EH (cell line): ENCODE measurements around the gene PROK1.
"Not testable (repeated sequence)": the region's sequence is repeated elsewhere in the genome, so short reads cannot be mapped to it uniquely, and the experiment has no call there.

ENCODE experiments used
- DNase-seq: peaks from one replicate; pipeline ENCODE4 v3.0.0-alpha.2; 2015; ENCODE audit warnings: low read depth

Gene PROK1

GRCh38 chr1:110433803-110434202 lies 17.1 kb upstream of the PROK1 start:
- DNase-seq, result peak; percentile 43

DNA sequence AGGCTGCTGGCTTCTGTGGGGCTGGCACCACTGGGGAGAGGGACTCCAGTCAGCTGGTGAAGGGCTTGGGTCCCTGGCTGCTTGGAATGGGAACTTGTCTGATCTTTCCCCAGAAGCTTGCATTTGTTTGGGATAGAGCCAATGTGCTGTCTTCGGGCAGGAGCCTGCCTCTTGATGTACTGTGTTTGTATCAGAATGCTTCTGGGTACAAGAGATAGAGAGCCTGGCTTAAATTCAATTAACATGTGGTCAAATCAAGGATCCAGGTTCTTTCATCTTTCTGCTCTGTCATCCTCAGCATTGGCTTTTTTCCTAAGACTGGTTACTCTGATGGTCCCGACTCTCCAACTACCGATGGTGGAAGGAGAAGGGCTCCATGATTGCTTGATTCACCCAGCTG lies 16.0 kb upstream of the PROK1 start:
- no peak for DNase-seq

DNA sequence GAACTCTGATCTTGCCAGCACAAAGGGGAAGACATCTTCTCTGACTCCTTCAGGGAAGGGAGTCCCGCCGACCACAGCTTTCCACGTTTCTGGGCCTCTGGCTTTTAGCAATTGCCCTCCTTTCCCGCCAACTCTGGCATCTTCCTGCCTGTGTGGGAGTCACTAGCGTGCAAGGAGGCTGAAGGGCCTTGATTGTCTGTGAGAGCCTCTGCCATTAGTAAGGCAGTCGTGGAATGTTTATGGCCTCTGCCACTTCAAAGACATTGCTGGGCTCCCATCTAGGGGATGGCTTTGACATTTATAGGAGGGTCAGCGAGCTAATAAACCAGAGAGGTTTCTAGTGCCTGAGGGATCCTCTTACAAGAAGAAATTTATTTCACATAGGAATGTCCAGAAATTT lies 14.3 kb upstream of the PROK1 start:
- DNase-seq, result peak; percentile 86

- not testable (repeated sequence) for DNase-seq
Measured at GRCh38 chr1:110437645-110438299, 13.2 kb upstream of the PROK1 start.

- DNase-seq, result no peak
Measured at GRCh38 chr1:110438893-110439292, 12.1 kb upstream of the PROK1 start.

DNA sequence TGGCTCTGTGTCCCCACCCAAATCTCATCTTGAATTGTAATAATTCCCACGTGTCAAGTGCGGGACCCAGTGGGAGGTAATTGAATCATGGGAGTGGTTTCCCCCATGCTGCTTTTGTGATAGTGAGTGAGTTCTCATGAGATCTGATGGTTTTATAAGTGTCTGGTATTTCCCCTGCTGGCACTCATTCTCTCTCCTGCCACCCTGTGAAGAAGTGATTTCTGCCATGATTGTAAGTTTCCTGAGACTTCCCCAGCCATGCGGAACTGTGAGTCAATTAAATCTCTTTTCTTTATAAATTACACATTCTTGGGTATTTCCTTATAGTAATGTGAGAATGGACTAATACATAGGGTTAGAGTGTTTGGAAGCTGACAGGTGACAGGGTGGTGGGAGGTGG lies 11.1 kb upstream of the PROK1 start:
- not testable (repeated sequence) for DNase-seq

DNA sequence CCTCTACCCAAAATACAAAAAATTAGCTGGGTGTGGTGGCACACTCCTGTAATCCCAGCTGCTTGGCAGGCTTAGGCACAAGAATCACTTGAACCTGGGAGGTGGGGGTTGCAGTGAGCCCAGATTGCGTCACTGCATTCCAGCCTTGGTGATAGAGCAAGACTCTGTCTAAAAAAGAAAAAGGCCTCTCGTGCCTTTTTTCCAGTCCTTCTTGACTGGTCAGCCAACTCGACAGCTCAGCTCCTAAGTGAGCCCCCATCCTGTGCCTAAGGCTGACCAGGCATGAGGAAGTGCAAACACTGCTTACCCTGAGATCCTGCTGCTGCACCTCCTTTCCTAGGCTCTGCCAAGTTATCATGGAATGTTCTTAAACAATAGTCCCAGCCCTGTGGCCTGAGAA lies 10.1 kb upstream of the PROK1 start:
- DNase-seq, result peak; percentile 77

GRCh38 chr1:110441888-110442287 lies 9.1 kb upstream of the PROK1 start:
- no peak for DNase-seq

DNA sequence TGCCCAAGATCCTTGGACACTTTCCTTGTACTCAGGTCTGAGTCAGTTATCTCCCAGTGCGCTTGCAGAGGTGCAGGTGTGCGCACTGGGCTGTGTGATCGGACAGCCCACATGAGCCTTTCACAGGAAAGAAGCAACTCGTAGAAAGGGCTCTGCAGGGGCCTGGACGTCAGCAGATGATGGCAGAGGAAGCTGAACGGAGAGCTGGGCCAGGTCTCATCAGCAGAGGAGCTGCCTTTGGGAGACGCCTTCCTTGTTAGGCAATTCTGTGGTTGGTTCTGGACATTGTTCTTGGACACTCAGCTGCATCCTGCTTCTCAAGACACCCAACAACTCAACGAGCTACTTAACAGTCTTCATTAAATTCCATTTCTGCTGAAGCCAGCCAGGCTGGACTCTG lies 7.5 kb upstream of the PROK1 start:
- no peak for DNase-seq

DNA sequence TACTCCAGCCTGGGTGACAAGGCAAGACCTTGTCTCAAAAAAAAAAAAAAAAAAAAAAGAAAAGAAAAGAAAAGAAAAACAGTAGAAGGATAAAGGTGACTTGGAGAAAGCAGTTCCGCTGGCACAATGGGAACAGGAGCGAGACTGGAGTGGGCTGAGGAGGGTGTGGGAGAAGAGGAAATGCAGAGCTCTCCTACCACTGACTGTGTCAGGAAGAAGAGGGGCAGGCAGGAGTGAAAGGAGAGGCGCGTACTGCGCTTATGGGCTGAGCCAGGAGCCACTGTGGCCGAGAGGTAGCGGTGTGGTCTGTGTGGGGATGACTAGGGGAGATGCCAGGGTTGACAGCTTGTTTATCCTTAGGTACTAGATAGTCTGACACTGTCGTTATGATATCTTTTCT lies 6.4 kb upstream of the PROK1 start:
- DNase-seq, result no peak

GRCh38 chr1:110449661-110450651 lies 993 bp upstream of the PROK1 start:
- DNase-seq, result no peak

- no peak for DNase-seq
Measured at GRCh38 chr1:110452330-110452729, 1.4 kb downstream of the PROK1 start.

DNA sequence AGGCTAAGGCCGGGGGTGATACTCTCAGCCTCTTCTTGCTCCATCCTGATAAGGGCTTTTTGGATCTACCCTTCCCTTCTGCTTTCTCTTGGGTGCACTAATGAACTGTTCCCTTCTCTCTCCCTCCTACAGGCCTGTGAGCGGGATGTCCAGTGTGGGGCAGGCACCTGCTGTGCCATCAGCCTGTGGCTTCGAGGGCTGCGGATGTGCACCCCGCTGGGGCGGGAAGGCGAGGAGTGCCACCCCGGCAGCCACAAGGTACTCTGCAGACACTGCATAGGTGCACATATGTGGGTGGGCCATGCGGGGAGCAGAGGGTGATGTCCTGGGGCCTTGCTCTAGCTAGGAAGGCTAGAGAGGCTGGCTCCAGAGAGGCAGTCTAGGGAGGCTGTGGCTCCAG lies 2.9 kb downstream of the PROK1 start:
- no peak for DNase-seq

DNA sequence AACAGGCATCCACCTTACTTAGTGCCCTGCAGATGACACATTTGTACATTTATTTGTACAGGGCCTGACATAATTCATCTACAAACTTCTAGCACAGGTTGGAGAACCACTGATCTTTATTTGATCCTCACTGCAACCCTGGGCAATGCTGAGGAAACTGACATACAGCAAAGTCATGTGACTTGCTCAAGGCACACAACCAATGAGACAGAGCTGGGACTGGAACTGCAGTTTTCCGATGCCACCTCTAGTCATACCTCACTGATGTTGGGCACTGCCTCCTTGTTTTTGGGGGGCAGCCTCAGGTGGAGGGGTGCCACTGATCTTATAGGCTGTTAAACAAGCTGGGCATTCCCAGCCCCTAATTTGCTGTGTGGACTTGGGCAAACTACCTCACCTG lies 3.4 kb downstream of the PROK1 start:
- no peak for DNase-seq

DNA sequence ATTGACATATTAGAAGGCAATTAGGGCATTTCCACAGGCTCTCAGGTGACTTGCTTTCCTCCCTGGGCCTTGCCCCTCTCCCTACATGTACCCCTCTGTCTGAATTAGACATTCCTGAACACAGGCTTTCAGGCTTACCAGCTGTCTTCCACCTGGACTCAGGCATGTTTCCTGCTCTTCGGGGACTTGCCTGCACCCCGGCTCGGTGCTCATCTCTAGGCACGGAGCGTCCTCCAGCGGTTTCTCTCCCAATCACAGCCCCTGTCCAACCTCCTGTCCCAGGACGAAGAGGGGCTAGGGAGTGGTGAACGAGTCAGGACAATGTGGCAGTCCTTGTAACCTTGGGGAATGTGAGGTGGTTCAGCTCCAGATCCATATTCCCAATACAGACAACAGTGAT lies 4.2 kb downstream of the PROK1 start:
- no peak for DNase-seq

DNA sequence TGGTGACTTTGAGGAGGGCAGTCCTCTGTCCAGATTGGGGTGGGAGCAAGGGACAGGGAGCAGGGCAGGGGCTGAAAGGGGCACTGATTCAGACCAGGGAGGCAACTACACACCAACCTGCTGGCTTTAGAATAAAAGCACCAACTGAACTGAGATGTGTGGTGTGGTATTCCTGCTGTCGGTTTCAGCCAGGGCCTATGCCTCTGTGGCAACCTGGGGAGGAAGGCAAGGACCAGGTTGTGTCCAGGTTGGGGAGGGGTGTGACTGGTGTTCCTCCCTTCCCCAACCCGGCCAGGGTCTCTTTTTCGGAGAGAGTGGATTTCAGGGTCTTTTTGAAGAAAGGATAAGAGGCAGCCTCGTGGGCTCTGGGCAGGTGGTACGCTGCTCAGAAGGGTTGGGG lies 6.3 kb downstream of the PROK1 start:
- DNase-seq, result no peak

- peak; percentile 81 for DNase-seq
Measured at GRCh38 chr1:110460253-110461220, 9.6 kb downstream of the PROK1 start.

DNA sequence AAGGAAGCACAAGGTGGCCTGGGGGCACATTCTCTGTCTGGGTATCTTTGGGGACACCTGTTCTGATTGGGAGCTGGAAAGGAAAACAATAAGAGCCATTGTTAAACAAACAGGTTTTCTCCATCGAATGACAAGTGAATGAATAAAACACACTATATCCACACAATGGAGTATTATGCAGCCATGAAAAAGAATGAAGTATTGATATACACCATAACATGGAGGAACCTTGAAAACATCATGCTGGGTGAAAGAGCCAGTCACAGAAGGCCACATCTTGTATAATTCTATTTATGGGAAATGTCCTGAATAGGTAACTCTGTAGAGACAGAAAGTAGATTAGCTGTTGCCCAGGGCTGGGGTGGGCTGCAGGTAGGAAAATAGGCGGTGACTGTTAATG lies 11.1 kb downstream of the PROK1 start:
- DNase-seq, result no peak

DNA sequence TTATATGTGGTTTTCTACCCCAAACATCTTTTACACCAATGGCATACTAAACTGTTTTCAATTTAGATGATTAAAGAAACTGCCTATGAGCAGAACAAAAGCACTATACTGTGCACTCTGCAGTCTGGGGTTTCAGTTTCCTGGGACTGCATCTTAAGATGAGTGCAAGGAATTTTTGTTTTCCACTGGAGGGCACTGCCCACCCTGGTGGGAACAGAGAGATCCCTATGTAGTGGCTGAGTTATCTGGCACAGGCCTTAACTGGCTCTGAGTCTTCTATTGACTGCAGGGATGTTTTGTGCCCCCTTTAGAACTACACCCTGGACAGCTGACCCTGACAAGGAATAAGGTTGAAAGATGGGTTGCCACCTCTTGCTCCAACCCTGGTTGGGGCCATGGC lies 12.0 kb downstream of the PROK1 start:
- peak; percentile 20 for DNase-seq

DNA sequence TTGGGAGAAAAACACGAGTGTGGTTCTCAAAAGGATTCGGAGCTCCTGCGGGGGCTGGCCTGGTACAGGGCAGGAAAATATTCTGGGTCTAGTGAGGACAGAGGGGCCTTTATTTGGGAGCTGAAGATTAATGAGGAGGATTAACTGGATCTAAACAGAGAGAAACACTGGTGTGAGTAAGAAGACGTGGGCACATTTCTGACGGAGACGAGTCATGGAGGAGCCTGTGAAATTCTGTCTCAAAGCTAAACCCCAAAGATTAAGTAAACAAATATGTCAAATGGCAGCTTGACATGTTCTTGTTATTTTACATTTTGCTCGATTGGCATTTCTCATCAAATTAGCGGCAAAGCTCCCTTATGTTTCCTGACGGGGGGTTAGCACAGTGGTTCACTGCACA lies 12.8 kb downstream of the PROK1 start:
- peak; percentile 17 for DNase-seq

- peak; percentile 44 for DNase-seq
Measured at GRCh38 chr1:110464340-110464739, 13.4 kb downstream of the PROK1 start.
